ENCODE data around the gene ANXA2.
"Not testable (repeated sequence)": the region's sequence is repeated elsewhere in the genome, so short reads cannot be mapped to it uniquely, and the experiment has no call there.

DNA sequence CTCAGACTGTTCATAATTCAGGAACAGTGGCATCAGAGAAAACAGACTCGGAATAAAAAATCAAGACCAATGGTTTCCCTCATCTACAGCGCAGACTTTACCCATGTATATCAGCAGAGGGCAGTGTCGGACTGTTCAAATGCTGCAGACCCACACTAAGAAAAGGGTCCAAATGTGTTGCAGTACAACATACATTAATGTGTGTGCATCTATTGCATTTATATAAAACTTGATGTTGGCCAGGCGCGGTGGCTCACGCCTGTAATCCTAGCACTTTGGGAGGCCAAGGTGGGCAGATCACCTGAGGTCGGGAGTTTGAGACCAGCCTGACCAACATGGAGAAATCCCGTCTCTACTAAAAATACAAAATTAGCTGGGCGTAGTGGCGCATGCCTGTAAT lies 38.0 kb downstream of the ANXA2 start:
- TF ChIP-seq, protein P1, sequence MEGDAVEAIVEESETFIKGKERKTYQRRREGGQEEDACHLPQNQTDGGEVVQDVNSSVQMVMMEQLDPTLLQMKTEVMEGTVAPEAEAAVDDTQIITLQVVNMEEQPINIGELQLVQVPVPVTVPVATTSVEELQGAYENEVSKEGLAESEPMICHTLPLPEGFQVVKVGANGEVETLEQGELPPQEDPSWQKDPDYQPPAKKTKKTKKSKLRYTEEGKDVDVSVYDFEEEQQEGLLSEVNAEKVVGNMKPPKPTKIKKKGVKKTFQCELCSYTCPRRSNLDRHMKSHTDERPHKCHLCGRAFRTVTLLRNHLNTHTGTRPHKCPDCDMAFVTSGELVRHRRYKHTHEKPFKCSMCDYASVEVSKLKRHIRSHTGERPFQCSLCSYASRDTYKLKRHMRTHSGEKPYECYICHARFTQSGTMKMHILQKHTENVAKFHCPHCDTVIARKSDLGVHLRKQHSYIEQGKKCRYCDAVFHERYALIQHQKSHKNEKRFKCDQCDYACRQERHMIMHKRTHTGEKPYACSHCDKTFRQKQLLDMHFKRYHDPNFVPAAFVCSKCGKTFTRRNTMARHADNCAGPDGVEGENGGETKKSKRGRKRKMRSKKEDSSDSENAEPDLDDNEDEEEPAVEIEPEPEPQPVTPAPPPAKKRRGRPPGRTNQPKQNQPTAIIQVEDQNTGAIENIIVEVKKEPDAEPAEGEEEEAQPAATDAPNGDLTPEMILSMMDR (conservative IDR thresholded peaks at IDR 0.05; ENCODE audit: low read depth, low read length): peak; percentile 57
- not testable (repeated sequence) for TF ChIP-seq EZH2phosphoT487 (IDR thresholded peaks at IDR 0.05; ENCODE audit: borderline replicate concordance, low read length); EZH2 (IDR thresholded peaks at IDR 0.05; ENCODE audit: low read length, unreplicated experiment)
